Gastrocnemius medialis (tissue), 4 donors: ENCODE data around the gene AVPR1B. TPM values are rescaled to one million over a fixed set of nuclear protein-coding genes. Genes with fewer than 3 reads are reported as not detected.

Source experiments
- ATAC-seq, 2 donors: fragments of 150-250 bp; one replicate each; pipeline ENCODE4 v1.9.1; 2016
- DNase-seq, 2 donors: peaks; one replicate each; pipeline ENCODE4 v3.0.0-alpha.2; 2019
- H3K27ac ChIP-seq, 4 donors: fragments of 200-600 bp; sonication (generic); 1 replicate in 1 of 4; 2 replicates in 3 of 4; pipeline ENCODE4 v1.5.1; 2016 to 2018; ENCODE audit warnings: mild to moderate bottlenecking in 2 of 4, moderate library complexity in 1 of 4
- H3K27me3 ChIP-seq, 3 donors: fragments of 200-600 bp; sonication (generic) in 2 of 3; 1 replicate in 1 of 3; 2 replicates in 2 of 3; pipeline versions ENCODE4 v1.5.1 to v1.6.0; 2016 to 2019; ENCODE audit warnings: mild to moderate bottlenecking in 1 of 3, moderate library complexity in 1 of 3
- H3K36me3 ChIP-seq, 2 donors: fragments of 200-600 bp; sonication (generic) in 1 of 2; one replicate each; pipeline ENCODE4 v1.5.1; 2017 to 2018
- H3K4me1 ChIP-seq, 2 donors: fragments of 200-600 bp; sonication (generic) in 1 of 2; one replicate each; pipeline ENCODE4 v1.5.1; 2016 to 2017; ENCODE audit warnings: mild to moderate bottlenecking in 2 of 2
- H3K4me3 ChIP-seq, 4 donors: fragments of 200-600 bp; sonication (generic) in 3 of 4; 1 replicate in 1 of 4; 2 replicates in 3 of 4; pipeline ENCODE4 v1.5.1; 2016 to 2019; ENCODE audit warnings: mild to moderate bottlenecking in 2 of 4
- H3K9me3 ChIP-seq, 3 donors: fragments of 200-600 bp; sonication (generic) in 2 of 3; 1 replicate in 1 of 3; 2 replicates in 2 of 3; pipeline ENCODE4 v1.5.1; 2016 to 2019
- POLR2A ChIP-seq, 2 donors: fragments of 450-650 bp; IDR thresholded peaks; one replicate each; pipeline ENCODE4 v1.6.1; 2017; ENCODE audit warnings: antibody characterized with exemption in 2 of 2, mild to moderate bottlenecking in 2 of 2, moderate library complexity in 2 of 2
- in situ Hi-C, 4 donors: fragments of 200-750 bp; cut with MboI; loops; one replicate each; pipeline versions ENCODE4 v1.15.0 to v1.8.0; 2017; ENCODE audit warnings: low sequenced_read_pairs in 4 of 4
- intact Hi-C: fragments of 100-400 bp; cut with DNase I; formaldehyde crosslinking; loops from one replicate; pipeline ENCODE4 v1.15.1; 2023; ENCODE audit warnings: low total_unique reads
- total RNA-seq, 4 donors: library from RNA; depleted of rRNA; stranded (reverse); fragments of >200 nt; gene quantifications; one replicate each; pipeline versions ENCODE4 v1.1.0 to v1.2.3, GENCODE V29; 2016
- TF ChIP-seq, protein P1 (sequence below), 5 experiments: fragments of 450-650 bp in 3 of 5; fragments of 200-600 bp in 2 of 5; sonication (generic) in 2 of 5; IDR thresholded peaks in 4 of 5; conservative IDR thresholded peaks in 1 of 5; 1 replicate in 4 of 5; 2 replicates in 1 of 5; pipeline ENCODE4 v1.5.1; 2016 to 2019; ENCODE audit warnings: antibody characterized with exemption in 5 of 5, mild to moderate bottlenecking in 3 of 5, moderate library complexity in 3 of 5

The AVPR1B gene
- total RNA-seq, 4 donors from 2014 or later = not detected

- DNase-seq = no peak
- intact Hi-C loops = no loop called here
- in situ Hi-C loops = loop anchor here in 2 of 4 donors (25.0 kb wide), 2 partner anchors 199 to 324 kb away; partner anchors contain the start of gene RAB29 (in 1 of the 2)
- Histone ChIP-seq H3K27ac (no peak overlapping the region), H3K4me1 (no peaks in the 10 kb centered on the region), H3K27me3 (no peaks in the 10 kb centered on the region), H3K9me3 (no peaks in the 10 kb centered on the region), H3K36me3 (no peaks in the 10 kb centered on the region), H3K4me3 (no peak overlapping the region)
- ATAC-seq = no peak
- TF ChIP-seq, protein P1, sequence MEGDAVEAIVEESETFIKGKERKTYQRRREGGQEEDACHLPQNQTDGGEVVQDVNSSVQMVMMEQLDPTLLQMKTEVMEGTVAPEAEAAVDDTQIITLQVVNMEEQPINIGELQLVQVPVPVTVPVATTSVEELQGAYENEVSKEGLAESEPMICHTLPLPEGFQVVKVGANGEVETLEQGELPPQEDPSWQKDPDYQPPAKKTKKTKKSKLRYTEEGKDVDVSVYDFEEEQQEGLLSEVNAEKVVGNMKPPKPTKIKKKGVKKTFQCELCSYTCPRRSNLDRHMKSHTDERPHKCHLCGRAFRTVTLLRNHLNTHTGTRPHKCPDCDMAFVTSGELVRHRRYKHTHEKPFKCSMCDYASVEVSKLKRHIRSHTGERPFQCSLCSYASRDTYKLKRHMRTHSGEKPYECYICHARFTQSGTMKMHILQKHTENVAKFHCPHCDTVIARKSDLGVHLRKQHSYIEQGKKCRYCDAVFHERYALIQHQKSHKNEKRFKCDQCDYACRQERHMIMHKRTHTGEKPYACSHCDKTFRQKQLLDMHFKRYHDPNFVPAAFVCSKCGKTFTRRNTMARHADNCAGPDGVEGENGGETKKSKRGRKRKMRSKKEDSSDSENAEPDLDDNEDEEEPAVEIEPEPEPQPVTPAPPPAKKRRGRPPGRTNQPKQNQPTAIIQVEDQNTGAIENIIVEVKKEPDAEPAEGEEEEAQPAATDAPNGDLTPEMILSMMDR (IDR thresholded peaks at IDR 0.05 in 4 of 5, conservative IDR thresholded peaks at IDR 0.05 in 1 of 5) = no peak
- no peak for TF ChIP-seq POLR2A (IDR thresholded peaks at IDR 0.05)
Measured at GRCh38 chr1:206111271-206111927, 5.8 kb downstream of the AVPR1B start.

DNA sequence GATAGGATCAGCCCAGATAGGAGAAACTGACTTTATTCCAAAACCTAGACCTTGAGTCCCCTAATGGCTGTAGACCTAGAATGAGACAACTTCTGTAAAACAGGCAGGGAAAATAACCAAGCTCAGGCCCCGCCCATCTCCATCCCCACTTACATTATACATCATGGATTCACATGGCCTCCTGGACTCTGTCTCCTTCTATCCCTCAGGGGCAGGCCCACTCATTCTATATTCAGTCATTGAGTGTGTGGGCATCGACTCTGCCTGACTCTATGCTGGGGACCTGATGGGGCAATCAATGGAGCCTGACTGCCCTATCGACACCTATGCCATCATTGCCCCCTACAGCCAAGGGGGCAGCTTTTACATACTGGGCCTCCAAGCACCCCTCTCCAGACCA lies 6.4 kb downstream of the AVPR1B start:
- Histone ChIP-seq H3K27ac (no peak overlapping the region), H3K9me3 (no peaks in the 10 kb centered on the region), H3K4me1 (no peaks in the 10 kb centered on the region), H3K36me3 (no peaks in the 10 kb centered on the region), H3K27me3 (no peaks in the 10 kb centered on the region), H3K4me3 (no peak overlapping the region)
- ATAC-seq (no peak), DNase-seq (no peak)
- in situ Hi-C loops = loop anchor here in 2 of 4 donors (25.0 kb wide), 2 partner anchors 199 to 324 kb away; partner anchors contain the start of gene RAB29 (in 1 of the 2)
- intact Hi-C loops = no loop called here
- TF ChIP-seq POLR2A (IDR thresholded peaks at IDR 0.05) = no peak
- TF ChIP-seq, protein P1 (IDR thresholded peaks at IDR 0.05 in 4 of 5, conservative IDR thresholded peaks at IDR 0.05 in 1 of 5) = no peak

- no peak for ATAC-seq
- in situ Hi-C loops (loop anchor here in 2 of 4 donors (25.0 kb wide), 2 partner anchors 198 to 323 kb away; partner anchors contain the start of gene RAB29 (in 1 of the 2)), intact Hi-C loops (no loop called here)
- no peaks in the 10 kb centered on the region for H3K36me3 ChIP-seq
- H3K9me3 ChIP-seq = no peaks in the 10 kb centered on the region
- H3K27ac ChIP-seq = no peak overlapping the region
- H3K27me3 ChIP-seq = no peaks in the 10 kb centered on the region
- H3K4me3 ChIP-seq = no peak overlapping the region
- no peaks in the 10 kb centered on the region for H3K4me1 ChIP-seq
- no peak for DNase-seq
- TF ChIP-seq POLR2A (IDR thresholded peaks at IDR 0.05) = no peak
- TF ChIP-seq, protein P1 (IDR thresholded peaks at IDR 0.05 in 4 of 5, conservative IDR thresholded peaks at IDR 0.05 in 1 of 5) = no peak
Measured at GRCh38 chr1:206110161-206110560, 7.0 kb downstream of the AVPR1B start.

- intact Hi-C loops (loop anchor here (5.0 kb wide), 1 partner anchor 77 kb away; no protein-coding TSS in a partner anchor), in situ Hi-C loops (loop anchor here (5.0 to 25.0 kb wide), 8 partner anchors 122 to 322 kb away; partner anchors contain the start of gene RAB29 (in 1 of the 4))
- TF ChIP-seq, protein P1 (IDR thresholded peaks at IDR 0.05 in 4 of 5, conservative IDR thresholded peaks at IDR 0.05 in 1 of 5) = no peak
- TF ChIP-seq POLR2A (IDR thresholded peaks at IDR 0.05) = no peak
- no peak for ATAC-seq
- Histone ChIP-seq H3K27ac (no peak overlapping the region), H3K4me3 (no peak overlapping the region), H3K4me1 (no peaks in the 10 kb centered on the region), H3K9me3 (no peaks in the 10 kb centered on the region), H3K27me3 (no peaks in the 10 kb centered on the region), H3K36me3 (no peaks in the 10 kb centered on the region)
- DNase-seq = no peak
Measured at GRCh38 chr1:206109718-206110117, 7.5 kb downstream of the AVPR1B start.
